Heart left ventricle (tissue), 16 donors: ENCODE measurements around the gene IFNA21. TPM values are rescaled to one million over a fixed set of nuclear protein-coding genes. Genes with fewer than 3 reads are reported as not detected.

ENCODE experiments used
- ATAC-seq, 4 donors: fragments of 200-7000 bp; cut with Tn5 transposase; one replicate each; pipeline ENCODE4 v1.9.1; 2020 to 2022; ENCODE audit warnings: moderate library complexity in 4 of 4, mild to moderate bottlenecking in 3 of 4, moderate number of reproducible peaks in 1 of 4
- DNase-seq, 5 donors: peaks; one replicate each; pipeline ENCODE4 v3.0.0-alpha.2; 2020
- H3K27ac ChIP-seq, 12 donors: fragments of 200-600 bp; sonication (generic) in 4 of 12; one replicate each; pipeline versions ENCODE4 v1.5.0 to v1.8.0; 2016 to 2022; ENCODE audit warnings: mild to moderate bottlenecking in 2 of 12
- H3K27me3 ChIP-seq, 9 donors: fragments of 200-600 bp; sonication (generic) in 2 of 9; one replicate each; pipeline versions ENCODE4 v1.5.1 to v1.8.0; 2016 to 2022; ENCODE audit warnings: mild to moderate bottlenecking in 3 of 9
- H3K36me3 ChIP-seq, 9 donors: fragments of 200-600 bp; sonication (generic) in 2 of 9; one replicate each; pipeline versions ENCODE4 v1.5.0 to v1.8.0; 2018 to 2022; ENCODE audit warnings: mild to moderate bottlenecking in 2 of 9
- H3K4me1 ChIP-seq, 12 donors: fragments of 200-600 bp; sonication (generic) in 4 of 12; one replicate each; pipeline versions ENCODE4 v1.5.0 to v1.8.0; 2016 to 2022; ENCODE audit warnings: mild to moderate bottlenecking in 3 of 12
- H3K4me3 ChIP-seq, 12 donors: fragments of 200-600 bp; sonication (generic) in 4 of 12; one replicate each; pipeline versions ENCODE4 v1.5.0 to v1.8.0; 2017 to 2022; ENCODE audit warnings: mild to moderate bottlenecking in 9 of 12, moderate library complexity in 4 of 12
- H3K9me3 ChIP-seq, 12 donors: fragments of 200-600 bp; sonication (generic) in 4 of 12; one replicate each; pipeline versions ENCODE4 v1.5.0 to v1.8.0; 2016 to 2022; ENCODE audit warnings: mild to moderate bottlenecking in 1 of 12
- WGBS, 4 donors: extraction: QIAGEN DNeasy Blood & Tissue Kit in 2 of 4; methylation state at CpG; one replicate each; pipeline versions ENCODE4 v1.1.5 to v1.1.7; 2013 to 2018; 5-methylcytosine and 5-hydroxymethylcytosine counted together
- intact Hi-C, 10 donors: fragments of 100-400 bp; cut with DNase I; formaldehyde crosslinking; loops; one replicate each; pipeline versions ENCODE4 v1.11.1 to v1.14.2; 2022
- polyA plus RNA-seq, 2 donors: library from polyadenylated mRNA; stranded (reverse); fragments of 200-250 nt; gene quantifications; one replicate each; pipeline ENCODE4 v1.2.3, GENCODE V29; 2013
- total RNA-seq, 9 donors: library from RNA; depleted of rRNA in 2 of 9; stranded (reverse); fragments of >200 nt in 2 of 9; fragmentation: NEBNext Ultra II Directional in 3 of 9; extraction: Animal tissue kit (Norgen Biotek cat#: 25700) in 3 of 9; gene quantifications; one replicate each; pipeline versions ENCODE4 v1.1.0 to v1.2.4, GENCODE V29; 2016 to 2023
- TF ChIP-seq, protein P1 (sequence below), 12 donors: fragments of 200-600 bp; sonication (generic) in 4 of 12; IDR thresholded peaks; one replicate each; pipeline versions ENCODE4 v1.5.0 to v1.8.0; 2018 to 2022; ENCODE audit warnings: antibody characterized with exemption in 12 of 12, mild to moderate bottlenecking in 5 of 12
- donor health status: ischemic (EF 13 %, LVEDD 7.1; RV severe dilation, severe dysfunction).
- donor health status: healthy with polysubstance abuse.
- donor health status: DM: no; HTN: yes; CAD: no.
- donor health status: DM: no; HTN: no; CAD: no.
- donor health status: ischemic (EF 25% LVEDD 6.9; RV normal size, moderate dysfunction).
- donor health status: ischemic (EF 25% LVEDD 5.7; RV mildly dilated, moderate dysfunction).
- donor health status: healthy.
- donor health status: DM: yes; HTN: yes; CAD: no.
- donor health status: ischemic (EF 35%, LVEDD 5.7; RV mildly dilated, moderate dysfunction).
- donor health status: nonischemic (EF 11% LVEDD 7.7; RV severe dilation, severe dysfunction).
- donor health status: DM: yes; HTN: yes; CAD: no.
- donor health status: PGD.
- donor health status: ischemic (EF 29% LVEDD 5.4; RV normal size, mild dysfunction).
- donor health status: nonischemic (EF 23%, LVEDD 6.1; RV moderate dilation, normal function).

The IFNA21 gene
- total and polyA plus RNA-seq, 11 donors = not detected

DNA sequence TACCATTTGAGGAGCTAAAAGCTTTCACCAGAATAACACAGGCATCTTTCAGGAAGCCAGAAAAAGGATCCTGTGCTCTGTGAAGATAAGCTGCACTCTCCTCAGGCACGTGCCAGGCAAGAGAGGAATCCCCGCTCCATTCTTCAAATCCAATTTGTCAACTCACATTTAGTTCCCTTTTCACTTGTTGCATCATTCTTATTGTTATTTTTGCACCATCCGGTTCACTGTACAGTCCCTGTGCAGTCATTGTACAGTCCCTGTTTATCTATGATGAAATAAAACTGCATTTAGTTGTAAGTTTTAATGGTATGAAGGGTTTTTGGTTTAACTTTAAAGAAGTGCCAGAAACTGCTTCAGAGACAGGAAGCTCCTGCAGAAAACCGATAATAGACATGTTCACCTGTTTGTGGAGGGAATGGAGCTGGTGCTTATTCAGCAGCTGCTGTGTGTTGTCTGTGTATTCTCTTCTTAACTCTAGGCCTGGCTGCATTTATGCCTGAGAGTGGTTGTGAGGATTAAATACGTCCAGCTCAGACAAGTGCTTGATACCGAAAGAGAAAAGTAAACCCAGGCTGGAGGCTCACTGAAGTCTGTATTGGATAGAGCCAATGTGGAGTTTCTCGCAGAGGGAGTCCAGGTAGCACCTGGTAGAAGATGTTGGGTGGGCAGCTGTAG is 47.2 kb downstream of the IFNA21 start:
- TF ChIP-seq, protein P1, sequence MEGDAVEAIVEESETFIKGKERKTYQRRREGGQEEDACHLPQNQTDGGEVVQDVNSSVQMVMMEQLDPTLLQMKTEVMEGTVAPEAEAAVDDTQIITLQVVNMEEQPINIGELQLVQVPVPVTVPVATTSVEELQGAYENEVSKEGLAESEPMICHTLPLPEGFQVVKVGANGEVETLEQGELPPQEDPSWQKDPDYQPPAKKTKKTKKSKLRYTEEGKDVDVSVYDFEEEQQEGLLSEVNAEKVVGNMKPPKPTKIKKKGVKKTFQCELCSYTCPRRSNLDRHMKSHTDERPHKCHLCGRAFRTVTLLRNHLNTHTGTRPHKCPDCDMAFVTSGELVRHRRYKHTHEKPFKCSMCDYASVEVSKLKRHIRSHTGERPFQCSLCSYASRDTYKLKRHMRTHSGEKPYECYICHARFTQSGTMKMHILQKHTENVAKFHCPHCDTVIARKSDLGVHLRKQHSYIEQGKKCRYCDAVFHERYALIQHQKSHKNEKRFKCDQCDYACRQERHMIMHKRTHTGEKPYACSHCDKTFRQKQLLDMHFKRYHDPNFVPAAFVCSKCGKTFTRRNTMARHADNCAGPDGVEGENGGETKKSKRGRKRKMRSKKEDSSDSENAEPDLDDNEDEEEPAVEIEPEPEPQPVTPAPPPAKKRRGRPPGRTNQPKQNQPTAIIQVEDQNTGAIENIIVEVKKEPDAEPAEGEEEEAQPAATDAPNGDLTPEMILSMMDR (IDR thresholded peaks at IDR 0.05) = no peak
- intact Hi-C loops = loop anchor here in 8 of 10 donors (10.0 kb wide), 11 partner anchors 84 to 1644 kb away; partner anchors contain the start of gene HACD4 (in 1 of the 8)
- H3K4me3 ChIP-seq = no peak overlapping the region
- no peaks in the 10 kb centered on the region for H3K36me3 ChIP-seq
- no peaks in the 10 kb centered on the region for H3K27me3 ChIP-seq
- ATAC-seq (peak in 2 of 4 donors; percentile 32 to 69), DNase-seq (no peak)
- 61 to 65% (median 64%) methylated on average over 7 of the region's 7 CpGs for WGBS, 4 donors
- H3K27ac ChIP-seq = no peak overlapping the region
- no peaks in the 10 kb centered on the region for H3K9me3 ChIP-seq
- peaks cover 0 to 8% (median 0%) of the 10 kb centered on the region in 12 donors for H3K4me1 ChIP-seq

Other genes starting within 250 kb of the IFNA21 start
- gene HACD4, start 135.0 kb downstream of the IFNA21 start, total RNA-seq = 1 to 10 TPM in 2 of 9 donors, under 1 TPM in 7; 0.33 to 2.8 (median 0.69) TPM
- under 1 TPM; 0.23 to 0.37 TPM for gene HACD4, start 135.0 kb downstream of the IFNA21 start, polyA plus RNA-seq
- not detected for gene IFNB1, start 88.7 kb downstream of the IFNA21 start, total RNA-seq
- not detected for gene IFNB1, start 88.7 kb downstream of the IFNA21 start, polyA plus RNA-seq
- gene IFNW1, start 24.8 kb downstream of the IFNA21 start, total RNA-seq = not detected
- gene IFNW1, start 24.8 kb downstream of the IFNA21 start, polyA plus RNA-seq = not detected
- gene IFNA4, start 20.9 kb upstream of the IFNA21 start, total RNA-seq = not detected
- gene IFNA4, start 20.9 kb upstream of the IFNA21 start, polyA plus RNA-seq = not detected
- gene IFNA7, start 35.5 kb upstream of the IFNA21 start, total RNA-seq = not detected
- gene IFNA7, start 35.5 kb upstream of the IFNA21 start, polyA plus RNA-seq = not detected
- not detected for gene IFNA10, start 40.5 kb upstream of the IFNA21 start, total RNA-seq
- not detected for gene IFNA10, start 40.5 kb upstream of the IFNA21 start, polyA plus RNA-seq
- gene IFNA16, start 50.7 kb upstream of the IFNA21 start, total RNA-seq = not detected
- gene IFNA16, start 50.7 kb upstream of the IFNA21 start, polyA plus RNA-seq = not detected
- not detected for gene IFNA17, start 61.6 kb upstream of the IFNA21 start, total RNA-seq
- not detected for gene IFNA17, start 61.6 kb upstream of the IFNA21 start, polyA plus RNA-seq
- gene IFNA14, start 73.3 kb upstream of the IFNA21 start, total RNA-seq = not detected
- not detected for gene IFNA14, start 73.3 kb upstream of the IFNA21 start, polyA plus RNA-seq
- gene IFNA5, start 138.7 kb upstream of the IFNA21 start, total RNA-seq = not detected
- not detected for gene IFNA5, start 138.7 kb upstream of the IFNA21 start, polyA plus RNA-seq
- 10 to 100 TPM; 10.7 to 15.1 (median 11.8) TPM for gene KLHL9, start 168.7 kb upstream of the IFNA21 start, total RNA-seq
- gene KLHL9, start 168.7 kb upstream of the IFNA21 start, polyA plus RNA-seq = 10 to 100 TPM in 1 of 2 donors, 1 to 10 TPM in 1; 4.4 to 12.6 TPM
- not detected for gene IFNA6, start 184.2 kb upstream of the IFNA21 start, total RNA-seq
- not detected for gene IFNA6, start 184.2 kb upstream of the IFNA21 start, polyA plus RNA-seq
- not detected for gene IFNA13, start 201.4 kb upstream of the IFNA21 start, total RNA-seq
- not detected for gene IFNA13, start 201.4 kb upstream of the IFNA21 start, polyA plus RNA-seq
- gene IFNA2, start 218.7 kb upstream of the IFNA21 start, total RNA-seq = not detected
- gene IFNA2, start 218.7 kb upstream of the IFNA21 start, polyA plus RNA-seq = not detected
- gene IFNA8, start 242.5 kb upstream of the IFNA21 start, total RNA-seq = not detected
- not detected for gene IFNA8, start 242.5 kb upstream of the IFNA21 start, polyA plus RNA-seq